HEK293 (cell line): Measurements from ENCODE around the gene ABAT.

Experiments
- CTCF ChIA-PET: fragments of 350-600 bp; formaldehyde crosslinking; extraction: SDS; loops from one replicate; lab custom pipeline; 2021; ENCODE audit warnings: antibody characterized with exemption; lab: Yijun Ruan, JAX
- POLR2A ChIA-PET: fragments of 300-600 bp; formaldehyde crosslinking; extraction: SDS; loops from one replicate; lab custom pipeline; 2020; ENCODE audit warnings: antibody characterized with exemption, inconsistent platforms; lab: Yijun Ruan, JAX
- H3K27ac ChIP-seq: fragments of 200-500 bp; sonication (Bioruptor generic); 2 replicates; pipeline ENCODE4 v1.5.1; 2014; ENCODE audit warnings: low read depth, low read length, control low read depth, inconsistent platforms; ENCODE audit errors: extremely low read depth
- H3K36me3 ChIP-seq, 2 experiments: fragments of 200-500 bp in 1 of 2; sonication (Bioruptor generic) in 1 of 2; 1 replicate in 1 of 2; 2 replicates in 1 of 2; pipeline ENCODE4 v1.5.1; 2014 to 2017; ENCODE audit warnings: inconsistent platforms in 2 of 2, low read length in 2 of 2; ENCODE audit not compliant: control insufficient read depth in 2 of 2, insufficient read depth in 1 of 2
- H3K4me1 ChIP-seq: fragments of 200-500 bp; sonication (Bioruptor generic); 2 replicates; pipeline ENCODE4 v1.5.1; 2014; ENCODE audit warnings: mild to moderate bottlenecking, low read length, inconsistent platforms; ENCODE audit not compliant: control insufficient read depth, insufficient read depth
- H3K4me3 ChIP-seq: 2 replicates; pipeline ENCODE4 v1.5.1; 2011; ENCODE audit warnings: low read depth, mild to moderate bottlenecking, control low read depth, low read length, moderate library complexity
- H3K9me3 ChIP-seq: fragments of 200-500 bp; sonication (Bioruptor generic); 2 replicates; pipeline ENCODE4 v1.5.1; 2014; ENCODE audit warnings: low read depth, low read length, inconsistent platforms; ENCODE audit not compliant: control insufficient read depth, insufficient read depth
- BCL11A ChIP-seq: fragments of 450-650 bp; formaldehyde crosslinking; IDR thresholded peaks from 2 replicates; pipeline ENCODE4 v1.5.1; 2016; ENCODE audit warnings: low read depth, missing biosample characterization, missing genetic modification characterization
- GLI4 ChIP-seq: fragments of 450-650 bp; formaldehyde crosslinking; IDR thresholded peaks from 2 replicates; pipeline ENCODE4 v1.5.1; 2016; ENCODE audit warnings: missing biosample characterization, missing genetic modification characterization
- GLIS1 ChIP-seq: fragments of 450-650 bp; formaldehyde crosslinking; IDR thresholded peaks from 2 replicates; pipeline ENCODE4 v1.5.1; 2016; ENCODE audit warnings: missing biosample characterization, missing genetic modification characterization
- HOXD13 ChIP-seq: sonication (generic); formaldehyde crosslinking; IDR thresholded peaks from 2 replicates; pipeline ENCODE4 v1.8.0; 2022; ENCODE audit warnings: missing genetic modification reagents, borderline replicate concordance
- INSM2 ChIP-seq: fragments of 450-650 bp; formaldehyde crosslinking; IDR thresholded peaks from 2 replicates; pipeline ENCODE4 v1.5.1; 2016; ENCODE audit warnings: missing biosample characterization, missing genetic modification characterization
- KLF8 ChIP-seq: fragments of 450-650 bp; formaldehyde crosslinking; IDR thresholded peaks from 2 replicates; pipeline ENCODE4 v1.5.1; 2016; ENCODE audit warnings: missing biosample characterization, missing genetic modification characterization
- PRDM1 ChIP-seq: fragments of 450-650 bp; formaldehyde crosslinking; IDR thresholded peaks from 2 replicates; pipeline ENCODE4; 2016; ENCODE audit warnings: missing biosample characterization, missing genetic modification characterization
- SETDB1 ChIP-seq: IDR thresholded peaks from one replicate; pipeline ENCODE4 v1.6.1; 2017; ENCODE audit warnings: mild to moderate bottlenecking, low read length, moderate library complexity, mixed read lengths; ENCODE audit not compliant: insufficient read length
- SP7 ChIP-seq: fragments of 450-650 bp; formaldehyde crosslinking; IDR thresholded peaks from 2 replicates; pipeline ENCODE4 v1.5.1; 2016; ENCODE audit warnings: missing biosample characterization, missing genetic modification characterization
- TRIM28 ChIP-seq: IDR thresholded peaks from 2 replicates; pipeline ENCODE4 v1.6.1; 2011; ENCODE audit warnings: low read length, control low read depth, borderline replicate concordance
- ZBTB1 ChIP-seq: fragments of 450-650 bp; formaldehyde crosslinking; IDR thresholded peaks from 2 replicates; pipeline ENCODE4 v1.5.1; 2016; ENCODE audit warnings: missing biosample characterization, missing genetic modification characterization
- ZBTB49 ChIP-seq: fragments of 450-650 bp; formaldehyde crosslinking; IDR thresholded peaks from 2 replicates; pipeline ENCODE4 v1.5.1; 2016; ENCODE audit warnings: missing biosample characterization, missing genetic modification characterization, low read depth
- ZNF133 ChIP-seq: fragments of 450-650 bp; formaldehyde crosslinking; IDR thresholded peaks from 2 replicates; pipeline ENCODE4 v1.5.1; 2016; ENCODE audit warnings: missing biosample characterization, missing genetic modification characterization
- ZNF157 ChIP-seq: fragments of 450-650 bp; formaldehyde crosslinking; IDR thresholded peaks from 2 replicates; pipeline ENCODE4 v1.5.1; 2016; ENCODE audit warnings: missing biosample characterization, missing genetic modification characterization
- ZNF175 ChIP-seq: fragments of 450-650 bp; formaldehyde crosslinking; IDR thresholded peaks from 2 replicates; pipeline ENCODE4 v1.5.1; 2016; ENCODE audit warnings: missing biosample characterization, missing genetic modification characterization
- ZNF2 ChIP-seq: fragments of 450-650 bp; formaldehyde crosslinking; IDR thresholded peaks from 2 replicates; pipeline ENCODE4 v1.5.1; 2016; ENCODE audit warnings: missing biosample characterization, missing genetic modification characterization
- ZNF248 ChIP-seq: fragments of 450-650 bp; formaldehyde crosslinking; IDR thresholded peaks from 2 replicates; pipeline ENCODE4 v1.5.1; 2017; ENCODE audit warnings: missing biosample characterization, missing genetic modification characterization
- ZNF302 ChIP-seq: fragments of 450-650 bp; formaldehyde crosslinking; IDR thresholded peaks from 2 replicates; pipeline ENCODE4 v1.5.1; 2016; ENCODE audit warnings: missing biosample characterization, missing genetic modification characterization, low read depth
- ZNF335 ChIP-seq: fragments of 450-650 bp; formaldehyde crosslinking; conservative IDR thresholded peaks from 2 replicates; pipeline ENCODE4 v1.5.1; 2016; ENCODE audit warnings: missing biosample characterization, missing genetic modification characterization
- ZNF354C ChIP-seq: fragments of 450-650 bp; formaldehyde crosslinking; IDR thresholded peaks from 2 replicates; pipeline ENCODE4 v1.5.1; 2016; ENCODE audit warnings: missing biosample characterization, missing genetic modification characterization, low read depth, borderline replicate concordance
- ZNF404 ChIP-seq: fragments of 450-650 bp; formaldehyde crosslinking; IDR thresholded peaks from 2 replicates; pipeline ENCODE4 v1.5.1; 2017; ENCODE audit warnings: missing biosample characterization, missing genetic modification characterization
- ZNF514 ChIP-seq: fragments of 450-650 bp; formaldehyde crosslinking; IDR thresholded peaks from 2 replicates; pipeline ENCODE4 v1.5.1; 2016; ENCODE audit warnings: missing biosample characterization, missing genetic modification characterization
- ZNF530 ChIP-seq: fragments of 450-650 bp; formaldehyde crosslinking; IDR thresholded peaks from 2 replicates; pipeline ENCODE4 v1.5.1; 2016; ENCODE audit warnings: low read depth, missing biosample characterization, missing genetic modification characterization
- ZNF571 ChIP-seq: fragments of 450-650 bp; formaldehyde crosslinking; IDR thresholded peaks from 2 replicates; pipeline ENCODE4 v1.5.0; 2017; ENCODE audit warnings: missing biosample characterization, missing genetic modification characterization
- ZNF660 ChIP-seq: fragments of 450-650 bp; IDR thresholded peaks from 2 replicates; pipeline ENCODE4 v1.5.1; 2018; ENCODE audit warnings: missing biosample characterization, mild to moderate bottlenecking, missing genetic modification characterization
- ZNF664 ChIP-seq: fragments of 450-650 bp; formaldehyde crosslinking; IDR thresholded peaks from 2 replicates; pipeline ENCODE4 v1.5.1; 2016; ENCODE audit warnings: missing biosample characterization, missing genetic modification characterization
- ZSCAN30 ChIP-seq: fragments of 450-650 bp; IDR thresholded peaks from 2 replicates; pipeline ENCODE4 v1.5.1; 2018; ENCODE audit warnings: missing biosample characterization, mild to moderate bottlenecking, missing genetic modification characterization, moderate library complexity
- TF ChIP-seq, protein P1 (sequence below): fragments of 450-650 bp; IDR thresholded peaks from 2 replicates; pipeline ENCODE4 v1.5.1; 2018; ENCODE audit warnings: missing biosample characterization, missing genetic modification characterization

The ABAT gene

GRCh38 chr16:8676160-8676547, 1.7 kb downstream of the ABAT start:
- Histone ChIP-seq H3K27ac (no peak overlapping the region), H3K4me3 (no peak overlapping the region)
- CTCF ChIA-PET = interaction anchor here (0.7 to 1.2 kb wide), 4 partner anchors 10 to 116 kb away, joined by 3 to 5 read pairs (median 4); no protein-coding TSS in a partner anchor
- no peak for TF ChIP-seq ZNF157
- TF ChIP-seq ZNF530 (tag by site-specific recombination) = no peak
- TF ChIP-seq ZNF335 (tag by site-specific recombination) = no peak
- TF ChIP-seq HOXD13 (CRISPR knock-in tag) = no peak
- TF ChIP-seq ZNF133 (tag by site-specific recombination) = no peak
- no peak for TF ChIP-seq ZBTB1 (tag by site-specific recombination)
- TF ChIP-seq ZNF404 (tag by site-specific recombination) = no peak
- TF ChIP-seq ZNF664 = no peak
- TF ChIP-seq ZNF660 (tag by site-specific recombination) = no peak
- TF ChIP-seq ZNF571 (tag by site-specific recombination) = no peak
- no peak for TF ChIP-seq ZNF2 (tag by site-specific recombination)
- TF ChIP-seq ZBTB49 (tag by site-specific recombination) = no peak
- no peak for TF ChIP-seq SETDB1
- TF ChIP-seq ZNF514 (tag by site-specific recombination) = no peak
- no peak for TF ChIP-seq ZNF302
- no peak for TF ChIP-seq ZSCAN30
- TF ChIP-seq, all 188 proteins: peak for 0
- POLR2A ChIA-PET = interaction anchor here (0.8 kb wide), 1 partner anchor 415 kb away, joined by 3 read pairs; no protein-coding TSS in a partner anchor
- H3K4me1 ChIP-seq = peaks cover 15% of the 10 kb centered on the region
- no peaks in the 10 kb centered on the region for H3K9me3 ChIP-seq
- H3K36me3 ChIP-seq = no peaks in the 10 kb centered on the region

DNA sequence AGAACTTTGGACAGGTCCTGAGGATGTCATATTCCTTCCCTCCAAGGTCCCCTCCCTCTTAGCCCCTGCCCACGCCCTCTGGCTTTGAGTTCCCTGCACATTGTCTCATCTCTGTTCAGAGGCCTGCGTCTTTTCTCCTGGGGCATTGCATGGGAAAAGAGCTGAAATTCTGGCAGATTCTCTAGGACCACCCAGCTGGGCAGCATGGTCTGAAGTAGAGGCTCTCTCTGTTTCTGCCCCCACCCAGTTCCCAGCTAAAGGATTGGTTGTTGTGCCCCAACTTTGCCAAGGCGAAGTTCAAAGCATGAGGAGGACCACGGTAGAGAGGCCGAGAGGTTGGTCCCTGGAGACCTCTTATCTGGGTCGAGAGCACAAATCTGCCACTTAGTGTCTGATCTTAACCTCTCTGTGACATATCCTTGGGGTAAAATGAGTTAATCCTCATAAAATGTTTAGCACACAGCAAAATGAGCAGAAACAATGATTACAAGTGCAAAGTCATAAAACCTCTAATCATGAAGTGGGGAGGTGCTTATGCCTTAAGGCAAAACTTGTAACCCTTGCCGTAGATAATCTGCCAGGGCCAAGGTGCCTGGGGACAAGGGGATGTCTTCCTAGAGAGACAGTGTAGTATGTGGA, 2.4 kb downstream of the ABAT start:
- Histone ChIP-seq H3K4me3 (no peak overlapping the region), H3K9me3 (no peaks in the 10 kb centered on the region), H3K27ac (no peak overlapping the region), H3K36me3 (no peaks in the 10 kb centered on the region), H3K4me1 (peaks cover 15% of the 10 kb centered on the region)
- POLR2A ChIA-PET = interaction anchor here (0.7 kb wide), 1 partner anchor 115 kb away, joined by 3 read pairs; no protein-coding TSS in a partner anchor
- CTCF ChIA-PET = interaction anchor here (0.7 to 1.2 kb wide), 2 partner anchors 9 to 115 kb away, joined by 3 to 4 read pairs; no protein-coding TSS in a partner anchor
- no peak for TF ChIP-seq PRDM1 (tag by site-specific recombination)
- no peak for TF ChIP-seq ZNF335 (tag by site-specific recombination)
- TF ChIP-seq KLF8 = no peak
- TF ChIP-seq BCL11A (tag by site-specific recombination) = no peak
- TF ChIP-seq ZNF514 (tag by site-specific recombination) = no peak
- peak; percentile 63 for TF ChIP-seq GLIS1 (tag by site-specific recombination)
- no peak for TF ChIP-seq ZNF175 (tag by site-specific recombination)
- no peak for TF ChIP-seq ZBTB1 (tag by site-specific recombination)
- TF ChIP-seq ZBTB49 (tag by site-specific recombination) = no peak
- TF ChIP-seq, protein P1, sequence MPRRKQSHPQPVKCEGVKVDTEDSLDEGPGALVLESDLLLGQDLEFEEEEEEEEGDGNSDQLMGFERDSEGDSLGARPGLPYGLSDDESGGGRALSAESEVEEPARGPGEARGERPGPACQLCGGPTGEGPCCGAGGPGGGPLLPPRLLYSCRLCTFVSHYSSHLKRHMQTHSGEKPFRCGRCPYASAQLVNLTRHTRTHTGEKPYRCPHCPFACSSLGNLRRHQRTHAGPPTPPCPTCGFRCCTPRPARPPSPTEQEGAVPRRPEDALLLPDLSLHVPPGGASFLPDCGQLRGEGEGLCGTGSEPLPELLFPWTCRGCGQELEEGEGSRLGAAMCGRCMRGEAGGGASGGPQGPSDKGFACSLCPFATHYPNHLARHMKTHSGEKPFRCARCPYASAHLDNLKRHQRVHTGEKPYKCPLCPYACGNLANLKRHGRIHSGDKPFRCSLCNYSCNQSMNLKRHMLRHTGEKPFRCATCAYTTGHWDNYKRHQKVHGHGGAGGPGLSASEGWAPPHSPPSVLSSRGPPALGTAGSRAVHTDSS (tag by site-specific recombination) = peak; percentile 41; the same call in 1 of the 2 replicates
- TF ChIP-seq ZSCAN30 = no peak
- peak; percentile 78 for TF ChIP-seq SP7 (tag by site-specific recombination)
- TF ChIP-seq GLI4 (tag by site-specific recombination) = no peak
- TF ChIP-seq ZNF354C = no peak
- TF ChIP-seq ZNF248 (tag by site-specific recombination) = no peak
- TF ChIP-seq INSM2 (tag by site-specific recombination) = peak; percentile 57; the same call in 1 of the 2 replicates
- 0 out of 2 replicates have a peak, but pooled peaks have one; percentile 17 for TF ChIP-seq TRIM28
